Natural killer cell (primary cell): ENCODE data around the gene PTPRJ. TPM values are rescaled to one million over a fixed set of nuclear protein-coding genes. Genes with fewer than 3 reads are reported as not detected.

Experiments used
- ATAC-seq, 3 donors: fragments of 150-1000 bp in 2 of 3; fragments of 200-7000 bp in 1 of 3; cut with Tn5 transposase; 1 replicate in 1 of 3; 2 replicates in 2 of 3; pipeline ENCODE4 v1.10.0; 2021; ENCODE audit warnings: mild to moderate bottlenecking in 2 of 3, moderate library complexity in 2 of 3
- DNase-seq, 2 donors: peaks; one replicate each; pipeline versions ENCODE4 v3.0.0 to v3.0.0-alpha.2; 2013 to 2021; ENCODE audit warnings: mixed read lengths in 1 of 2
- H3K27ac ChIP-seq: one replicate; pipeline ENCODE4 v1.5.1; 2013; ENCODE audit warnings: mild to moderate bottlenecking, low read length
- H3K27me3 ChIP-seq: one replicate; pipeline ENCODE4 v1.6.1; 2013; ENCODE audit warnings: low read length; ENCODE audit not compliant: control insufficient read depth, insufficient read depth
- H3K36me3 ChIP-seq: one replicate; pipeline ENCODE4 v1.6.1; 2013; ENCODE audit warnings: low read length; ENCODE audit not compliant: control insufficient read depth, insufficient read depth
- H3K4me1 ChIP-seq: one replicate; pipeline ENCODE4 v1.6.1; 2013; ENCODE audit warnings: low read length; ENCODE audit not compliant: control insufficient read depth, insufficient read depth
- H3K4me3 ChIP-seq: one replicate; pipeline ENCODE4 v1.5.1; 2013; ENCODE audit warnings: low read length
- H3K9me3 ChIP-seq: one replicate; pipeline ENCODE4 v1.6.1; 2013; ENCODE audit warnings: low read length; ENCODE audit not compliant: control insufficient read depth, insufficient read depth
- H3K27ac Mint-ChIP-seq, 2 donors: one replicate each; pipeline ENCODE4 v1.8.0; 2022; ENCODE audit warnings: mild to moderate bottlenecking in 2 of 2, mixed read lengths in 2 of 2, moderate library complexity in 1 of 2
- H3K27me3 Mint-ChIP-seq, 2 donors: one replicate each; pipeline ENCODE4 v1.8.0; 2022; ENCODE audit warnings: low read depth in 2 of 2, mixed read lengths in 2 of 2
- H3K36me3 Mint-ChIP-seq: one replicate; pipeline ENCODE4 v1.8.0; 2022; ENCODE audit warnings: mixed read lengths
- H3K4me1 Mint-ChIP-seq, 2 donors: one replicate each; pipeline ENCODE4 v1.8.0; 2022; ENCODE audit warnings: mixed read lengths in 2 of 2
- H3K4me3 Mint-ChIP-seq: one replicate; pipeline ENCODE4 v1.8.0; 2022; ENCODE audit warnings: mild to moderate bottlenecking, moderate library complexity, mixed read lengths
- H3K9me3 Mint-ChIP-seq, 2 donors: one replicate each; pipeline ENCODE4 v1.8.0; 2022; ENCODE audit warnings: mixed read lengths in 2 of 2
- WGBS: methylation state at CpG from one replicate; pipeline ENCODE4 v1.1.7; 2013; ENCODE audit warnings: missing lambda C conversion rate; ENCODE audit not compliant: insufficient coverage; 5-methylcytosine and 5-hydroxymethylcytosine counted together
- intact Hi-C: fragments of 100-400 bp; cut with micrococcal nuclease; formaldehyde crosslinking; loops from one replicate; pipeline ENCODE4 v1.14.2; 2022
- total RNA-seq, 4 donors: library from RNA; stranded (reverse); fragments of 120-200 nt in 1 of 4; gene quantifications; one replicate each; pipeline versions ENCODE4 v1.2.3 to v1.2.4, GENCODE V29; 2013 to 2022
- TF ChIP-seq, protein P1 (sequence below): fragments of 200-600 bp; IDR thresholded peaks from one replicate; pipeline ENCODE4 v1.8.0; 2022; ENCODE audit warnings: antibody characterized with exemption

PTPRJ gene
- total RNA-seq, 3 donors from 2014 or later (not counting 1 experiment from before 2014, with no cell fraction given) = 110 to 127 (median 111) TPM

DNA sequence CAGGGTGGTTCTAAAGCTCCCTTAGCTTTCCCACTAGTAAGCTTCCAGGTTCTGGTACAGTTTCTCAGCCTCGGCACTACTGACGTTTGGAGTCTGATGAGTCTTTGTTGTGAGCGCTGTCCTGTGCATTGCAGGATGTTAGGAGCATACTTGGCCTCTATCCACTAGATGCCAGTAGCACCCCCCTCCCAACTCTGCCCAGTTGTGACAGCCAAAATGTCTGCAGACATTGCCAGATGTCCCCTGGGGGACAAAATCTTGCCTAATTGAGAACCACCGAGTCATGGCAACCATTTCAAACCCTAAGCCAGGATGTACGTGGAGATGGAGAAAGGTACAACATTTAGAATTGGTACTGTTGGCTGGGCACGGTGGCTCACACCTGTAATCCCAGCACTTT, 68.7 kb downstream of the PTPRJ start:
- intact Hi-C loops = no loop called here
- H3K36me3 Mint-ChIP-seq = no peaks in the 10 kb centered on the region
- no peaks in the 10 kb centered on the region for H3K36me3 ChIP-seq
- H3K27me3 ChIP-seq = no peaks in the 10 kb centered on the region
- H3K9me3 ChIP-seq = no peaks in the 10 kb centered on the region
- H3K27ac Mint-ChIP-seq = peak overlapping the region; percentile 24 to 62
- H3K27me3 Mint-ChIP-seq = no peaks in the 10 kb centered on the region
- no peaks in the 10 kb centered on the region for H3K9me3 Mint-ChIP-seq
- no peak overlapping the region for H3K4me3 Mint-ChIP-seq
- H3K27ac ChIP-seq = no peak overlapping the region
- no peak overlapping the region for H3K4me3 ChIP-seq
- 98% methylated on average over 6 of the region's 6 CpGs for WGBS
- ATAC-seq = no peak
- no peak for DNase-seq
- peaks cover 65 to 73% of the 10 kb centered on the region in 2 donors for H3K4me1 Mint-ChIP-seq
- H3K4me1 ChIP-seq = peaks cover 69% of the 10 kb centered on the region
- TF ChIP-seq, protein P1, sequence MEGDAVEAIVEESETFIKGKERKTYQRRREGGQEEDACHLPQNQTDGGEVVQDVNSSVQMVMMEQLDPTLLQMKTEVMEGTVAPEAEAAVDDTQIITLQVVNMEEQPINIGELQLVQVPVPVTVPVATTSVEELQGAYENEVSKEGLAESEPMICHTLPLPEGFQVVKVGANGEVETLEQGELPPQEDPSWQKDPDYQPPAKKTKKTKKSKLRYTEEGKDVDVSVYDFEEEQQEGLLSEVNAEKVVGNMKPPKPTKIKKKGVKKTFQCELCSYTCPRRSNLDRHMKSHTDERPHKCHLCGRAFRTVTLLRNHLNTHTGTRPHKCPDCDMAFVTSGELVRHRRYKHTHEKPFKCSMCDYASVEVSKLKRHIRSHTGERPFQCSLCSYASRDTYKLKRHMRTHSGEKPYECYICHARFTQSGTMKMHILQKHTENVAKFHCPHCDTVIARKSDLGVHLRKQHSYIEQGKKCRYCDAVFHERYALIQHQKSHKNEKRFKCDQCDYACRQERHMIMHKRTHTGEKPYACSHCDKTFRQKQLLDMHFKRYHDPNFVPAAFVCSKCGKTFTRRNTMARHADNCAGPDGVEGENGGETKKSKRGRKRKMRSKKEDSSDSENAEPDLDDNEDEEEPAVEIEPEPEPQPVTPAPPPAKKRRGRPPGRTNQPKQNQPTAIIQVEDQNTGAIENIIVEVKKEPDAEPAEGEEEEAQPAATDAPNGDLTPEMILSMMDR = no peak

DNA sequence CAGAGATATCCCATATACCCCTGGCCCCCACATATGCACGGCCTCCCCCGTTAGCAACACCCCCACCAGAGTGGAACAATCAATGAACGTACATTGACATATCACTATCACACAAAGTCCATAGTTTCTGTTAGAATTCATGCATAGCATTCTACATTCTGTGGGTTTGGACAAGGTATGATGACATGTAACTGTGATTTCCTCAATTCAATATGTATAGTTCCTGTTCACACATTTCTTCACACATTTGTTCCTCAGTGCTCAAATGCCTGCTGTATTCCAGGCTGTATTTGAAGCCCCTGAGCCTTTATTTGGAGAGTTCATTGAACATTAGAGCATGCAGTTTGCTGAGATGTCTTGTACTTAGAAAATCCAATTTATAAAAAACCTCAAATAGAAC, 69.9 kb downstream of the PTPRJ start:
- Histone ChIP-seq H3K27me3 (no peaks in the 10 kb centered on the region), H3K27ac (peak overlapping the region; percentile 2), H3K4me3 (no peak overlapping the region), H3K9me3 (no peaks in the 10 kb centered on the region), H3K4me1 (peaks cover 70% of the 10 kb centered on the region), H3K36me3 (no peaks in the 10 kb centered on the region)
- TF ChIP-seq, protein P1 = no peak
- WGBS = no CpG with 5 or more reads among the region's 3 CpGs
- H3K4me1 Mint-ChIP-seq = peaks cover 65 to 72% of the 10 kb centered on the region in 2 donors
- H3K9me3 Mint-ChIP-seq = no peaks in the 10 kb centered on the region
- DNase-seq (no peak), ATAC-seq (peak; percentile 61 to 65 (median 63))
- intact Hi-C loops = no loop called here
- peak overlapping the region; percentile 62 to 86 for H3K27ac Mint-ChIP-seq
- peak overlapping the region; percentile 76 for H3K4me3 Mint-ChIP-seq
- H3K27me3 Mint-ChIP-seq = no peaks in the 10 kb centered on the region
- no peaks in the 10 kb centered on the region for H3K36me3 Mint-ChIP-seq

DNA sequence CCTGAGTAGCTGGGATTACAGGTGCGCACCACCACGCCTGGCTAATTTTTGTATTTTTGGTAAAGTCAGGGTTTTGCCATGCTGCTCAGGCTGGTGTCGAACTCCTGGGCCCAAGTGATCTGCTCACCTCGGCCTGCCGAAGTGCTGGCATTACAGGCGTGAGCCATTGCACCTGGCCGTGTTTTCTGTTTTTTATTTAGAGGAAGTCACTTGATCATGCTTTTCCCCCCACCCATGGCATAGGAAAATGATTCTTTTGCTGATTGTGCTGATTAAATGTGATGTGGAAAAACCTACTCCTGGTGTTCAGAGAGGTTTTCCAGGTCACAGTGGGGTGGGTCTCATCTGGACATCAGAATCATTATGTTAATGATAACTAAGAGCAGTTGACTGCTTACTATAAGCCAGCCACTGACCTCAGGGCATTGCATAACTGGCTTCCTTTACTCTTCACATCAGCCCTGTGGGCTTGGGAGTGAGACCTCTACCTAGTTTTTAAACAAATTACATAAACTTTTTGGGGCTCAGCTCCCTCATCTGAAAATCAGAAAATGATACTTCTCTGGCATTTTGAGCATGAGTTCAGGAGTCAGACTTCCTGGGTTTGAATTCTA, 71.0 kb downstream of the PTPRJ start:
- no peaks in the 10 kb centered on the region for H3K36me3 ChIP-seq
- no peak overlapping the region for H3K4me3 ChIP-seq
- Mint-ChIP-seq H3K9me3 (no peaks in the 10 kb centered on the region), H3K4me1 (peaks cover 65 to 72% of the 10 kb centered on the region in 2 donors), H3K4me3 (peak overlapping the region; percentile 57), H3K36me3 (no peaks in the 10 kb centered on the region), H3K27ac (peak overlapping the region; percentile 62 to 86), H3K27me3 (no peaks in the 10 kb centered on the region)
- H3K27me3 ChIP-seq = no peaks in the 10 kb centered on the region
- DNase-seq = no peak
- H3K9me3 ChIP-seq = no peaks in the 10 kb centered on the region
- peak in 1 of 3 donors; percentile 34 for ATAC-seq
- 79% methylated on average over 6 of the region's 7 CpGs for WGBS
- peak overlapping the region; percentile 46 for H3K27ac ChIP-seq
- TF ChIP-seq, protein P1 = no peak
- H3K4me1 ChIP-seq = peaks cover 69% of the 10 kb centered on the region
- intact Hi-C loops = no loop called here
